Testis (tissue), 2 donors: ENCODE measurements around the gene NOXO1.

Source experiments
- CTCF ChIP-seq, 3 experiments: fragments of 450-650 bp in 2 of 3; fragments of 200-600 bp in 1 of 3; sonication (generic) in 1 of 3; IDR thresholded peaks; one replicate each; pipeline ENCODE4 v1.5.1; 2016 to 2019; ENCODE audit warnings: antibody characterized with exemption in 3 of 3, mild to moderate bottlenecking in 2 of 3, moderate library complexity in 1 of 3
- POLR2A ChIP-seq: fragments of 450-650 bp; IDR thresholded peaks from one replicate; pipeline ENCODE4 v1.6.1; 2017; ENCODE audit warnings: antibody characterized with exemption, mild to moderate bottlenecking, moderate library complexity

- no peak for TF ChIP-seq CTCF (IDR thresholded peaks at IDR 0.05)
- TF ChIP-seq POLR2A, result no peak
Measured at GRCh38 chr16:1961651-1962067, 19.6 kb downstream of the NOXO1 start.
